HCT116 (cell line): ENCODE results near the gene IRS1. TPM values are rescaled to one million over a fixed set of nuclear protein-coding genes. Genes with fewer than 3 reads are reported as not detected.
A peak's percentile ranks its signal among the peaks of the same experiment; 100 is the strongest.

Source experiments
- ATAC-seq: fragments of 200-7000 bp; cut with Tn5 transposase; 2 replicates; pipeline ENCODE4 v1.9.1; 2020; ENCODE audit warnings: mild to moderate bottlenecking, moderate library complexity
- BruUV-seq: library from RNA; stranded (reverse); fragments of 400-500 nt; replicated peaks from 2 replicates; lab custom pipeline; 2021; lab: Mats Ljungman, UMichigan
- CTCF ChIA-PET: fragments of 300-600 bp; sonication (Branson Sonifier 250); formaldehyde crosslinking; loops from one replicate; lab custom pipeline; 2021; ENCODE audit warnings: antibody characterized with exemption; lab: Charles Lee
- POLR2A ChIA-PET: fragments of 300-600, 350-600 bp; sonication (Branson Sonifier 250); formaldehyde crosslinking; loops from one replicate; lab custom pipeline; 2021; ENCODE audit warnings: antibody characterized with exemption; lab: Charles Lee
- RAD21 ChIA-PET, 2 experiments: fragments of 300-600 bp; sonication (Branson Sonifier 250); formaldehyde crosslinking; loops; one replicate each; lab custom pipeline; 2023; ENCODE audit warnings: low total read pairs in 2 of 2; ENCODE audit not compliant: uncharacterized antibody in 2 of 2, unreplicated experiment in 2 of 2, low non-redundant PET in 1 of 2; lab: Charles Lee
- DNase-seq: peaks from one replicate; pipeline ENCODE4 v3.0.0-alpha.2; 2010; ENCODE audit warnings: low read depth, low spot score
- H2AFZ ChIP-seq: fragments of 200-600 bp; shearing (Covaris generic), sonication (generic); 2 replicates; pipeline ENCODE4 v1.6.1; 2017; ENCODE audit warnings: low read depth, mixed run types, mixed read lengths, antibody characterized with exemption, low read length; ENCODE audit not compliant: poor library complexity, severe bottlenecking
- H3K27ac ChIP-seq: 2 replicates; pipeline ENCODE4 v1.5.1; 2012; ENCODE audit warnings: low read depth, low read length
- H3K27me3 ChIP-seq: fragments of 200-600 bp; sonication (generic); 2 replicates; pipeline ENCODE4 v1.6.1; 2016; ENCODE audit warnings: mixed run types, low read length, mixed read lengths; ENCODE audit not compliant: insufficient read depth
- H3K36me3 ChIP-seq, 2 experiments: fragments of 200-500 bp in 1 of 2; fragments of 200-600 bp in 1 of 2; sonication (Bioruptor generic) in 1 of 2; sonication (generic) in 1 of 2; 2 replicates each; pipeline versions ENCODE4 v1.5.1 to v1.6.1; 2014 to 2016; ENCODE audit warnings: low read length in 2 of 2, inconsistent platforms in 1 of 2, mixed read lengths in 1 of 2, mixed run types in 1 of 2; ENCODE audit not compliant: insufficient read depth in 2 of 2, control insufficient read depth in 1 of 2
- H3K4me1 ChIP-seq, 2 experiments: fragments of 200-600 bp in 1 of 2; sonication (generic) in 1 of 2; 2 replicates each; pipeline versions ENCODE4 v1.5.1 to v1.6.1; 2012 to 2017; ENCODE audit warnings: low read length in 2 of 2, inconsistent platforms in 1 of 2, mild to moderate bottlenecking in 1 of 2, mixed read lengths in 1 of 2, mixed run types in 1 of 2, moderate library complexity in 1 of 2; ENCODE audit not compliant: insufficient read depth in 2 of 2, control insufficient read depth in 1 of 2
- H3K4me2 ChIP-seq: fragments of 200-600 bp; sonication (generic); 2 replicates; pipeline ENCODE4 v1.6.1; 2017; ENCODE audit warnings: mixed run types, low read length, mixed read lengths
- H3K4me3 ChIP-seq, 2 experiments: fragments of 200-600 bp in 1 of 2; sonication (generic) in 1 of 2; replicated peaks in 1 of 2; 2 replicates each; pipeline ENCODE4 v1.5.1; 2011 to 2016; ENCODE audit warnings: low read length in 2 of 2, control low read depth in 1 of 2, low read depth in 1 of 2, mild to moderate bottlenecking in 1 of 2, mixed read lengths in 1 of 2, mixed run types in 1 of 2
- H3K79me2 ChIP-seq: fragments of 200-600 bp; sonication (generic); 2 replicates; pipeline ENCODE4 v1.6.1; 2017; ENCODE audit warnings: mild to moderate bottlenecking, mixed run types, low read length, moderate library complexity, mixed read lengths; ENCODE audit not compliant: insufficient read depth
- H3K9ac ChIP-seq: fragments of 200-600 bp; sonication (generic); 2 replicates; pipeline ENCODE4 v1.6.1; 2016; ENCODE audit warnings: low read length, mixed read lengths
- H3K9me2 ChIP-seq: fragments of 200-600 bp; sonication (generic), shearing (Covaris generic); 2 replicates; pipeline ENCODE4 v1.6.1; 2017; ENCODE audit warnings: mixed run types, mild to moderate bottlenecking, moderate library complexity; ENCODE audit not compliant: insufficient read depth
- H3K9me3 ChIP-seq, 2 experiments: fragments of 200-500 bp in 1 of 2; fragments of 200-600 bp in 1 of 2; sonication (Bioruptor generic) in 1 of 2; sonication (generic) in 1 of 2; 2 replicates each; pipeline ENCODE4 v1.6.1; 2014 to 2017; ENCODE audit warnings: low read length in 2 of 2, mixed read lengths in 2 of 2, inconsistent platforms in 1 of 2, low read depth in 1 of 2, mild to moderate bottlenecking in 1 of 2, mixed run types in 1 of 2, moderate library complexity in 1 of 2; ENCODE audit not compliant: control insufficient read depth in 1 of 2, insufficient read depth in 1 of 2
- H4K20me1 ChIP-seq: fragments of 200-600 bp; sonication (generic), shearing (Covaris generic); 2 replicates; pipeline ENCODE4 v1.6.1; 2017; ENCODE audit warnings: mixed run types, mild to moderate bottlenecking, moderate library complexity; ENCODE audit not compliant: insufficient read depth
- CBX3 ChIP-seq: IDR thresholded peaks from 2 replicates; pipeline ENCODE4 v1.6.1; 2012; ENCODE audit warnings: low read depth
- CEBPB ChIP-seq: IDR thresholded peaks from 2 replicates; pipeline ENCODE4 v1.6.1; 2012; ENCODE audit warnings: low read depth
- ELF1 ChIP-seq: IDR thresholded peaks from 2 replicates; pipeline ENCODE4 v1.6.1; 2012; ENCODE audit warnings: low read depth, borderline replicate concordance
- POLR2AphosphoS5 ChIP-seq: IDR thresholded peaks from 2 replicates; pipeline ENCODE4 v1.6.1; 2011; ENCODE audit warnings: mild to moderate bottlenecking, low read depth, low read length, moderate library complexity
- SP1 ChIP-seq: IDR thresholded peaks from 2 replicates; pipeline ENCODE4 v1.6.1; 2012; ENCODE audit warnings: low read depth
- TCF7L2 ChIP-seq: IDR thresholded peaks from 2 replicates; pipeline ENCODE4 v1.7.0; 2011; ENCODE audit warnings: borderline replicate concordance, inconsistent platforms; ENCODE audit not compliant: insufficient read depth, insufficient read length; ENCODE audit errors: extremely low read depth
- ZNF274 ChIP-seq: fragments of 200-500 bp; sonication (Bioruptor generic); IDR thresholded peaks from 2 replicates; pipeline ENCODE4 v1.6.1; 2014; ENCODE audit warnings: mild to moderate bottlenecking, low read depth, low read length, inconsistent platforms
- intact Hi-C: fragments of 100-400 bp; cut with micrococcal nuclease; formaldehyde crosslinking; loops from 2 replicates; pipeline ENCODE4 v1.10.0; 2022
- total RNA-seq: library from RNA; stranded (reverse); gene quantifications from one replicate; pipeline ENCODE4 v1.2.1, GENCODE V29; 2021; ENCODE audit not compliant: unreplicated experiment
- TF ChIP-seq, protein P1 (sequence below): IDR thresholded peaks from 2 replicates; pipeline ENCODE4 v1.6.1; 2012

The IRS1 gene
- total RNA-seq, 1 experiment from 2014 or later: 88.8 TPM

- ATAC-seq: no peak
- TF ChIP-seq POLR2AphosphoS5 (0 out of 2 replicates have a peak, but pooled peaks have one; percentile 21), ELF1 (no peak), TCF7L2 (peak; percentile 97), CBX3 (no peak), CEBPB (peak; percentile 35; the same call in 1 of the 2 replicates), SP1 (peak; percentile 34; the same call in 1 of the 2 replicates)
- TF ChIP-seq, protein P1, sequence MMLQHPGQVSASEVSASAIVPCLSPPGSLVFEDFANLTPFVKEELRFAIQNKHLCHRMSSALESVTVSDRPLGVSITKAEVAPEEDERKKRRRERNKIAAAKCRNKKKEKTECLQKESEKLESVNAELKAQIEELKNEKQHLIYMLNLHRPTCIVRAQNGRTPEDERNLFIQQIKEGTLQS: no peak
- no peaks in the 10 kb centered on the region for H3K9me3 ChIP-seq
- H4K20me1 ChIP-seq: no peaks in the 10 kb centered on the region
- no TSS peak for BruUV-seq
- CTCF ChIA-PET: no interaction called here
- H3K4me3 ChIP-seq: no peak overlapping the region
- DNase-seq: no peak
- no peaks in the 10 kb centered on the region for H3K9me2 ChIP-seq
- H3K4me2 ChIP-seq: peak overlapping the region; percentile 11; the same call in 1 of the 2 replicates
- H3K9ac ChIP-seq: no peak overlapping the region
- intact Hi-C loops: no loop called here
- peak overlapping the region; percentile 79 for H2AFZ ChIP-seq
- no peaks in the 10 kb centered on the region for H3K79me2 ChIP-seq
- RAD21 ChIA-PET: no interaction called here
- H3K4me1 ChIP-seq: peaks cover 35 to 37% of the 10 kb centered on the region in 2 experiments
- peak overlapping the region; percentile 62 for H3K27ac ChIP-seq
- no peaks in the 10 kb centered on the region for H3K36me3 ChIP-seq
- no peaks in the 10 kb centered on the region for H3K27me3 ChIP-seq
- POLR2A ChIA-PET: interaction anchor here (2.3 kb wide), 1 partner anchor 10 kb away, joined by 5 read pairs; no protein-coding TSS in a partner anchor
Observed at GRCh38 chr2:226694149-226694548, 105.5 kb downstream of the IRS1 start.

- intact Hi-C loops: no loop called here
- Histone ChIP-seq H3K9me3 (no peaks in the 10 kb centered on the region), H3K27ac (peak overlapping the region; percentile 62), H3K36me3 (no peaks in the 10 kb centered on the region), H3K4me3 (no peak overlapping the region), H3K27me3 (no peaks in the 10 kb centered on the region), H3K9me2 (no peaks in the 10 kb centered on the region), H3K4me1 (peaks cover 33 to 35% of the 10 kb centered on the region in 2 experiments), H3K9ac (no peak overlapping the region), H2AFZ (peak overlapping the region; percentile 79), H3K79me2 (no peaks in the 10 kb centered on the region), H4K20me1 (no peaks in the 10 kb centered on the region), H3K4me2 (no peak overlapping the region)
- ChIA-PET POLR2A (interaction anchor here (0.9 to 2.3 kb wide), 2 partner anchors 10 to 20 kb away, joined by 4 to 5 read pairs; no protein-coding TSS in a partner anchor), RAD21 (no interaction called here), CTCF (no interaction called here)
- no peak for DNase-seq
- BruUV-seq: no TSS peak
- no peak for ATAC-seq
- TF ChIP-seq TCF7L2 (peak; percentile 73), ZNF274 (no peak)
Observed at GRCh38 chr2:226693521-226693920, 106.1 kb downstream of the IRS1 start.
